WTC11 (cell line): ENCODE measurements around the gene TERT.

ENCODE experiments used
- CREM ChIP-seq: sonication (generic); formaldehyde crosslinking; IDR thresholded peaks from 2 replicates; pipeline ENCODE4 v1.8.1; 2022; ENCODE audit warnings: mild to moderate bottlenecking, missing genetic modification reagents, moderate library complexity
- CTCF ChIP-seq: fragments of 200-600 bp; IDR thresholded peaks from 2 replicates; pipeline ENCODE4 v1.8.0; 2022; ENCODE audit warnings: antibody characterized with exemption
- FOXK1 ChIP-seq: sonication (generic); formaldehyde crosslinking; IDR thresholded peaks from 2 replicates; pipeline ENCODE4 v1.8.0; 2022; ENCODE audit warnings: mild to moderate bottlenecking, moderate library complexity, missing genetic modification reagents
- NR3C1 ChIP-seq: sonication (generic); formaldehyde crosslinking; conservative IDR thresholded peaks from 2 replicates; pipeline ENCODE4 v1.8.1; 2023; ENCODE audit warnings: low read depth, mild to moderate bottlenecking, missing genetic modification reagents
- SP1 ChIP-seq: sonication (generic); formaldehyde crosslinking; conservative IDR thresholded peaks from 2 replicates; pipeline ENCODE4 v1.8.1; 2022; ENCODE audit warnings: missing genetic modification reagents
- ZNF121 ChIP-seq: sonication (generic); formaldehyde crosslinking; IDR thresholded peaks from 2 replicates; pipeline ENCODE4 v1.8.0; 2023; ENCODE audit warnings: missing genetic modification reagents
- ZNF219 ChIP-seq: sonication (generic); formaldehyde crosslinking; IDR thresholded peaks from 2 replicates; pipeline ENCODE4 v1.8.0; 2023; ENCODE audit warnings: missing genetic modification reagents, mild to moderate bottlenecking, borderline replicate concordance
- ZNF512 ChIP-seq: sonication (generic); formaldehyde crosslinking; IDR thresholded peaks from 2 replicates; pipeline ENCODE4 v1.8.1; 2022; ENCODE audit warnings: missing genetic modification reagents, borderline replicate concordance
- TF ChIP-seq, protein P1 (sequence below): sonication (generic); formaldehyde crosslinking; IDR thresholded peaks from 2 replicates; pipeline ENCODE4 v1.8.1; 2023; ENCODE audit warnings: mild to moderate bottlenecking, missing genetic modification reagents
- TF ChIP-seq, protein P2 (sequence below): fragments of 250-450 bp; sonication (Bioruptor Pico); IDR thresholded peaks from 2 replicates; pipeline ENCODE4 v1.9.0; 2021; ENCODE audit warnings: mild to moderate bottlenecking

DNA sequence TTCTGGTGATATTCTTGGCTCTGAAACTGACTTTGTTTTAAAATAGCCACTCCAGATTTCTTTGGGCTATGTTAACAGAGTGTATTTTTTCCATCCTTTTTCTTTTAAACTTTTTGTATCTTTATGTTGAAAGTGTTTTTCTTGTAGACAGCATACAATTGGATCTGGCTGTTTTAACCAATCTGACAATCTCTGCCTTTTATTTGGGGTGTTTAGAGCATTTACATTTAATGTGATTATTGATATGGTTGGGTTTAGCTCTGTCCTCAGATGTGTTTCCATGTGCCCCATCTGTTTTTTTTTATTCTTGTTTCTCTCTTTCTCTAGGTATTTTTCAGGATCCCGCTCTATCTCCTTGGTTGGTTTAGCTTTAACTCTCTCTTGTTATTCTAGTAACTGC is 59.0 kb downstream of the TERT start:
- TF ChIP-seq ZNF512 (CRISPR knock-in tag), result no peak
- no peak for TF ChIP-seq CTCF
- no peak for TF ChIP-seq ZNF219 (CRISPR knock-in tag)
- no peak for TF ChIP-seq CREM (CRISPR knock-in tag)
- TF ChIP-seq ZNF121 (CRISPR knock-in tag), result no peak
- TF ChIP-seq FOXK1, result no peak
- TF ChIP-seq, protein P1, sequence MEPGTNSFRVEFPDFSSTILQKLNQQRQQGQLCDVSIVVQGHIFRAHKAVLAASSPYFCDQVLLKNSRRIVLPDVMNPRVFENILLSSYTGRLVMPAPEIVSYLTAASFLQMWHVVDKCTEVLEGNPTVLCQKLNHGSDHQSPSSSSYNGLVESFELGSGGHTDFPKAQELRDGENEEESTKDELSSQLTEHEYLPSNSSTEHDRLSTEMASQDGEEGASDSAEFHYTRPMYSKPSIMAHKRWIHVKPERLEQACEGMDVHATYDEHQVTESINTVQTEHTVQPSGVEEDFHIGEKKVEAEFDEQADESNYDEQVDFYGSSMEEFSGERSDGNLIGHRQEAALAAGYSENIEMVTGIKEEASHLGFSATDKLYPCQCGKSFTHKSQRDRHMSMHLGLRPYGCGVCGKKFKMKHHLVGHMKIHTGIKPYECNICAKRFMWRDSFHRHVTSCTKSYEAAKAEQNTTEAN (CRISPR knock-in tag), result no peak
- TF ChIP-seq, protein P2, sequence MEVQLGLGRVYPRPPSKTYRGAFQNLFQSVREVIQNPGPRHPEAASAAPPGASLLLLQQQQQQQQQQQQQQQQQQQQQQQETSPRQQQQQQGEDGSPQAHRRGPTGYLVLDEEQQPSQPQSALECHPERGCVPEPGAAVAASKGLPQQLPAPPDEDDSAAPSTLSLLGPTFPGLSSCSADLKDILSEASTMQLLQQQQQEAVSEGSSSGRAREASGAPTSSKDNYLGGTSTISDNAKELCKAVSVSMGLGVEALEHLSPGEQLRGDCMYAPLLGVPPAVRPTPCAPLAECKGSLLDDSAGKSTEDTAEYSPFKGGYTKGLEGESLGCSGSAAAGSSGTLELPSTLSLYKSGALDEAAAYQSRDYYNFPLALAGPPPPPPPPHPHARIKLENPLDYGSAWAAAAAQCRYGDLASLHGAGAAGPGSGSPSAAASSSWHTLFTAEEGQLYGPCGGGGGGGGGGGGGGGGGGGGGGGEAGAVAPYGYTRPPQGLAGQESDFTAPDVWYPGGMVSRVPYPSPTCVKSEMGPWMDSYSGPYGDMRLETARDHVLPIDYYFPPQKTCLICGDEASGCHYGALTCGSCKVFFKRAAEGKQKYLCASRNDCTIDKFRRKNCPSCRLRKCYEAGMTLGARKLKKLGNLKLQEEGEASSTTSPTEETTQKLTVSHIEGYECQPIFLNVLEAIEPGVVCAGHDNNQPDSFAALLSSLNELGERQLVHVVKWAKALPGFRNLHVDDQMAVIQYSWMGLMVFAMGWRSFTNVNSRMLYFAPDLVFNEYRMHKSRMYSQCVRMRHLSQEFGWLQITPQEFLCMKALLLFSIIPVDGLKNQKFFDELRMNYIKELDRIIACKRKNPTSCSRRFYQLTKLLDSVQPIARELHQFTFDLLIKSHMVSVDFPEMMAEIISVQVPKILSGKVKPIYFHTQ (CRISPR knock-in tag), result no peak
- TF ChIP-seq NR3C1, result no peak
- no peak for TF ChIP-seq SP1
